Activated CD8-positive, alpha-beta memory T cell treated with anti-CD3 and anti-CD28 coated beads, Interleukin-2, amount 50 U/mL, for 24 hours (primary cell): Measurements from ENCODE around the gene B4GALT5.

Source experiments
- DNase-seq: peaks from one replicate; pipeline ENCODE4 v3.0.0-alpha.2; 2020; ENCODE audit errors: extremely low read depth

B4GALT5 gene

GRCh38 chr20:49658508-49658907 lies 55.2 kb downstream of the B4GALT5 start:
- DNase-seq: no peak

GRCh38 chr20:49657118-49657901 lies 56.4 kb downstream of the B4GALT5 start:
- DNase-seq: no peak

- DNase-seq: no peak
Observed at GRCh38 chr20:49656304-49656703, 57.4 kb downstream of the B4GALT5 start.

GRCh38 chr20:49653925-49654434 lies 59.7 kb downstream of the B4GALT5 start:
- DNase-seq: no peak

- DNase-seq: no peak
Observed at GRCh38 chr20:49649672-49650071, 64.0 kb downstream of the B4GALT5 start.

- DNase-seq: no peak
Observed at GRCh38 chr20:49647550-49647949, 66.1 kb downstream of the B4GALT5 start.

GRCh38 chr20:49646528-49646927 lies 67.2 kb downstream of the B4GALT5 start:
- DNase-seq: no peak

- no peak for DNase-seq
Observed at GRCh38 chr20:49646126-49646525, 67.6 kb downstream of the B4GALT5 start.

GRCh38 chr20:49644980-49645565 lies 68.6 kb downstream of the B4GALT5 start:
- DNase-seq: no peak

GRCh38 chr20:49642816-49643215 lies 70.9 kb downstream of the B4GALT5 start:
- DNase-seq: no peak

GRCh38 chr20:49641683-49642656 lies 71.7 kb downstream of the B4GALT5 start:
- no peak for DNase-seq

GRCh38 chr20:49637046-49637637 lies 76.5 kb downstream of the B4GALT5 start:
- DNase-seq: no peak

- DNase-seq: no peak
Observed at GRCh38 chr20:49636447-49636846, 77.2 kb downstream of the B4GALT5 start.

GRCh38 chr20:49635866-49636265 lies 77.8 kb downstream of the B4GALT5 start:
- no peak for DNase-seq

GRCh38 chr20:49635166-49635565 lies 78.5 kb downstream of the B4GALT5 start:
- DNase-seq: no peak

- no peak for DNase-seq
Observed at GRCh38 chr20:49634116-49634515, 79.6 kb downstream of the B4GALT5 start.

GRCh38 chr20:49633643-49634042 lies 80.0 kb downstream of the B4GALT5 start:
- DNase-seq: no peak

- no peak for DNase-seq
Observed at GRCh38 chr20:49633023-49633422, 80.7 kb downstream of the B4GALT5 start.

GRCh38 chr20:49631856-49632418 lies 81.7 kb downstream of the B4GALT5 start:
- DNase-seq: no peak

GRCh38 chr20:49631061-49631716 lies 82.5 kb downstream of the B4GALT5 start:
- DNase-seq: no peak
